ENCODE data around the gene TTC5.

TTC5 gene

DNA sequence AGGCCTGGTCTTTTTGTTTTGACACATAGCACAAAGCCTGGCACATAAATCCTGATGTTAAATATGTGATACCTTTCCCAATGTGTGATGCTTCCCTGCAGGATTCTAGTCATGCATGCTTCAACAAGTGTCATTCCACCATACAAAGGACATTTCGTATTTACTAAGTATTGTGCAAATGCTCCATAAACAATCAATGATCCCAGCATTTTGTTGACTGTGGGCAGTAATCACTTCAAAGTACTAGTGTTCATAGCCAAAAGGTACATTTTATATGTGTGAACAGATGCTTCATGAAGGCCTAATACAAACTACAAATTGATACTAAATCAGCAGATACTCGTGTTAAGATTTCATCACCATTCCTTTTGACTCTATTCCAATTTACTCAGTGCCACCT, 23.0 kb upstream of the TTC5 start:
- Histone ChIP-seq H3K4me2 (ENCODE audit: low read length) (peak overlapping the region; percentile 79), H3K9me3 (ENCODE audit: control insufficient read depth, insufficient read depth, low read length) (no peaks in the 10 kb centered on the region)

GRCh38 chr14:20327005-20327869, 21.5 kb upstream of the TTC5 start:
- Histone ChIP-seq H3K4me2 (ENCODE audit: low read length) (peak overlapping the region; percentile 39), H3K9me3 (ENCODE audit: control insufficient read depth, insufficient read depth, low read length) (no peaks in the 10 kb centered on the region), H3K4me1 (ENCODE audit: control insufficient read depth, low read length) (peaks cover 45% of the 10 kb centered on the region), H3K79me2 (ENCODE audit: control insufficient read depth, low read length) (peaks cover 89% of the 10 kb centered on the region), H3K4me3 (ENCODE audit: low read length) (peak overlapping the region; percentile 14), H4K20me1 (ENCODE audit: control insufficient read depth, insufficient read depth, low read depth, low read length) (peaks cover 16% of the 10 kb centered on the region; the same call in 1 of the 2 replicates), H3F3A (ENCODE audit: control insufficient read depth, insufficient read depth) (peaks cover 42% of the 10 kb centered on the region), H3K36me3 (ENCODE audit: control insufficient read depth, low read length) (peaks cover 87% of the 10 kb centered on the region), H3K9me2 (replicated peaks; ENCODE audit: control insufficient read depth, low read length) (no peaks in the 10 kb centered on the region), H3K27ac (ENCODE audit: low read depth, low read length) (peak overlapping the region; percentile 27), H3K27me3 (ENCODE audit: control insufficient read depth, low read length) (no peaks in the 10 kb centered on the region)
- no peak for TF ChIP-seq EZH2phosphoT487 (IDR thresholded peaks at IDR 0.05; ENCODE audit: borderline replicate concordance, low read length)
- TF ChIP-seq, protein P1, sequence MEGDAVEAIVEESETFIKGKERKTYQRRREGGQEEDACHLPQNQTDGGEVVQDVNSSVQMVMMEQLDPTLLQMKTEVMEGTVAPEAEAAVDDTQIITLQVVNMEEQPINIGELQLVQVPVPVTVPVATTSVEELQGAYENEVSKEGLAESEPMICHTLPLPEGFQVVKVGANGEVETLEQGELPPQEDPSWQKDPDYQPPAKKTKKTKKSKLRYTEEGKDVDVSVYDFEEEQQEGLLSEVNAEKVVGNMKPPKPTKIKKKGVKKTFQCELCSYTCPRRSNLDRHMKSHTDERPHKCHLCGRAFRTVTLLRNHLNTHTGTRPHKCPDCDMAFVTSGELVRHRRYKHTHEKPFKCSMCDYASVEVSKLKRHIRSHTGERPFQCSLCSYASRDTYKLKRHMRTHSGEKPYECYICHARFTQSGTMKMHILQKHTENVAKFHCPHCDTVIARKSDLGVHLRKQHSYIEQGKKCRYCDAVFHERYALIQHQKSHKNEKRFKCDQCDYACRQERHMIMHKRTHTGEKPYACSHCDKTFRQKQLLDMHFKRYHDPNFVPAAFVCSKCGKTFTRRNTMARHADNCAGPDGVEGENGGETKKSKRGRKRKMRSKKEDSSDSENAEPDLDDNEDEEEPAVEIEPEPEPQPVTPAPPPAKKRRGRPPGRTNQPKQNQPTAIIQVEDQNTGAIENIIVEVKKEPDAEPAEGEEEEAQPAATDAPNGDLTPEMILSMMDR (IDR thresholded peaks at IDR 0.05; ENCODE audit: low read depth, low read length, poor library complexity, severe bottlenecking): peak; percentile 79

More for the DNA sequence above, 23.0 kb upstream of the TTC5 start:
- Histone ChIP-seq H3K27me3 (ENCODE audit: control insufficient read depth, low read length) (no peaks in the 10 kb centered on the region), H4K20me1 (ENCODE audit: control insufficient read depth, insufficient read depth, low read depth, low read length) (peaks cover 16% of the 10 kb centered on the region; the same call in 1 of the 2 replicates), H3K9me2 (replicated peaks; ENCODE audit: control insufficient read depth, low read length) (no peaks in the 10 kb centered on the region), H3K4me3 (ENCODE audit: low read length) (0 out of 2 replicates have a peak overlapping the region, but pooled peaks have one; percentile 1), H3K27ac (ENCODE audit: low read depth, low read length) (peak overlapping the region; percentile 27), H3K79me2 (ENCODE audit: control insufficient read depth, low read length) (peaks cover 94% of the 10 kb centered on the region), H3K4me1 (ENCODE audit: control insufficient read depth, low read length) (peaks cover 49% of the 10 kb centered on the region), H3K36me3 (ENCODE audit: control insufficient read depth, low read length) (peaks cover 84% of the 10 kb centered on the region), H3F3A (ENCODE audit: control insufficient read depth, insufficient read depth) (peaks cover 41% of the 10 kb centered on the region)
- no peak for TF ChIP-seq EZH2phosphoT487 (IDR thresholded peaks at IDR 0.05; ENCODE audit: borderline replicate concordance, low read length)
- TF ChIP-seq, protein P1 (IDR thresholded peaks at IDR 0.05; ENCODE audit: low read depth, low read length, poor library complexity, severe bottlenecking): no peak

DNA sequence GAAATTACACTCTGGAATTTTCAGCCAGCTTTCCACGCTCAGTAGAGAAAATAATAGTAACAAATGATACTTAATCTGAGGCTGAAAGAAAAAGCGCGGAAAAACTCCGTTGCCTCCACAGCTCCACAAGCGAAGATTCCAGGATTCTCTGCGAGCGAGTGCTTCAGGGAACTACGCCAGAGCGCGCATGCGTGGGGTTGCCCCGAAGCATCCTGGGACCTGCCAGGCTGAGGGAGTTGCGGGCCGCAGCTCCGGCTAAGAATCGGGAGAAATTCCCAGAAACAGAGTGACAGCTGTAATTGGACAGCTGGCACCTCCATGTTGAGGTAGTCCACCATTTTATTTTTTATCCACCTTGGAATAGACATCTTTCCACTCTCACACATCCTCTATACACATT, 12.0 kb upstream of the TTC5 start:
- Histone ChIP-seq H3K4me1 (ENCODE audit: control insufficient read depth, low read length) (no peaks in the 10 kb centered on the region), H3K27ac (ENCODE audit: low read depth, low read length) (no peak overlapping the region), H3K9me2 (replicated peaks; ENCODE audit: control insufficient read depth, low read length) (no peaks in the 10 kb centered on the region), H3K4me2 (ENCODE audit: low read length) (no peak overlapping the region), H3F3A (ENCODE audit: control insufficient read depth, insufficient read depth) (peaks cover 15% of the 10 kb centered on the region), H3K79me2 (ENCODE audit: control insufficient read depth, low read length) (peaks cover 45% of the 10 kb centered on the region), H3K36me3 (ENCODE audit: control insufficient read depth, low read length) (peaks cover 89% of the 10 kb centered on the region), H3K4me3 (ENCODE audit: low read length) (no peak overlapping the region), H4K20me1 (ENCODE audit: control insufficient read depth, insufficient read depth, low read depth, low read length) (no peaks in the 10 kb centered on the region; the same call in 1 of the 2 replicates), H3K27me3 (ENCODE audit: control insufficient read depth, low read length) (no peaks in the 10 kb centered on the region), H3K9me3 (ENCODE audit: control insufficient read depth, insufficient read depth, low read length) (no peaks in the 10 kb centered on the region)
- no peak for TF ChIP-seq EZH2phosphoT487 (IDR thresholded peaks at IDR 0.05; ENCODE audit: borderline replicate concordance, low read length)
- TF ChIP-seq, protein P1 (IDR thresholded peaks at IDR 0.05; ENCODE audit: low read depth, low read length, poor library complexity, severe bottlenecking): no peak

All from DOHH2 (cell line).